Activated CD4-positive, CD25-positive, alpha-beta regulatory T cell treated with anti-CD3 and anti-CD28 coated beads, Interleukin-2, amount 50 U/mL, for 16 hours (primary cell): ENCODE results near the gene MAGI1.
"Not testable (repeated sequence)": the region's sequence is repeated elsewhere in the genome, so short reads cannot be mapped to it uniquely, and the experiment has no call there.

ENCODE experiments used
- DNase-seq: peaks from one replicate; pipeline ENCODE4 v3.0.0-alpha.2; 2020; ENCODE audit warnings: low read depth, low spot score

The MAGI1 gene

DNA sequence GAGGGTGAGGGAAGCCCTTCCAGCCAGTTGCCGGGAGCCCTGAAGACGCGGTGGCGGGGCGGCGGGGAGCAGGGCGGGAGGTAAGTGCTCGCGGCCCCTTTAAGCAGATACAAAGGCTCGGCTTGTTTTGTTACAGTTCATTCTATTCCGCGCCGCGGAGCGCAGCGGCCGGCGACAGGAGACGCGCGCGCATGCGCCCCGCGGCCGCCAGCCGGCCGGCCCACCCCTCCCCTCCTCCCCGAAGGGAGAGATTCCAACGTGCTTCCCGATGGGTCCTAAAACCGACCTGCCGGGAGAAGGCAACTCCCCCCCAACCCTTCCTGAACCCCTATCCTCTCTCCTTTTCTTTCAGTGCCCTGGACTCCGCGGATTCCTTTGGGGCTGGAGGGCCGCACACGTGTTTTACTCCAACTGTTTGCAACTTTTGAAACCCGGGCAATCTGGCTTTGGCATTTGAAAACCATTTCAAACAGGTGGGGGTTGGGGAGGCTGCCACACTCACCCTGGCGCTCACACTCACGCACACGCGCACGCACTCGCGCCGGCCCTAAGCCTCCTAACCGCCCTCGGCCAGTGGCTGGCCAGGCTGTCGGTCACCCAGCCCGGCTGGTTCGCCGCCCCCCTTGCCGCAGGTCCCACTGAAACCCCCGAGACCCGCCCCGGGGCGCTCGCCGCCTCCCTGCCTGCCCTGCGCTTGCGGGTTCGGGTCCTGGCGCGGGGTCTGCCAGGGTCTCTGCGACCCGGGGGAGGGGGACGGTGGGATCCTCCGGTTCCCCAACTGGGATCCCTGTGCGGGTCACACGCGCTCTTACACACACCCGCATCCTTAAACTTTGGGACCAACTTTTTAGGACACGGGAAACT is at the start of gene MAGI1:
Gene MAGI1, minus strand, starts transcription at position 193 of the 864 bp plus-strand sequence. CDS start 610 bp downstream, outside the sequence.
- no peak for DNase-seq

DNA sequence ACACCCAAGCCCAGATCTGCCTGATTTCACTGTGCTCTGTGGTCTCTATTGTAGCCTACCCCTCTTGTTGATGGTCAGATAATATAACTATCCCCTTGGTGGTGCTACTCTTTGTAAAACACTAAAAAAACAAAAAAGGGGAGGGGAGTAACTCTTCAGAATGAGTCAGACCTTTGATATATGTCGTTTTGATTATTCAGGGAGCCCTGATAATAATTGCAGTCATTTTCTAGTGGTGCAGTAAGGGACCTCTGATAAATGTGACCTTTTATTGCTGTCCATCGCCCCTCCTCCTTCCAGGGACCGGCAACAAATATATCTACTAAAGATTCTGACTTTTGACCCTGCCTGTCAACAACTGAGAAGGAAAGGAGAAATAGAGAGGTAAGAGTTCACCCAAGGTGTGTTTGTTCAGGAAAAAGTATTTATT is 45.1 kb upstream of the MAGI1 start:
- no peak for DNase-seq

GRCh38 chr3:66083096-66083678 is 44.5 kb upstream of the MAGI1 start:
- no peak for DNase-seq

GRCh38 chr3:66082679-66083078 is 44.0 kb upstream of the MAGI1 start:
- no peak for DNase-seq

- no peak for DNase-seq
These were observed 41.4 kb upstream of the MAGI1 start for GRCh38 chr3:66080167-66080566.

DNA sequence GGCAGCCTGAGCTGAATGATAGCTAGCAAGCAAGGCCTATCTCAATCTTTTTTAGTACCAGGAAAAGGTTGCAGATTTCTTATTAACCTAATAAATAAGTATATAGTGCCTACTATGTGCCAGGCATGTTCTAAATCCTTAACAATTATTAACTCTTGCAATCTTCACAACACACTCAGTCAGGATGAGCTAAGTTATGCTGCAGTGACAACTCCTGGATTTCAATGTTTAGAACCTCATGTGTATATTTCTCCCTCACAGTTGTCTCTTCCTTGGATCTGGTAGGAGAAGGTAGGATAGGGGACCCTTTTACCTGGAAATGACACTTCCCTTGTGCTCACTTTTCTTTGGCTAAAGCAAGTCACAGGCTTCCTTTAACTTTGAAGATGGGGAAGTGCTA is 39.3 kb upstream of the MAGI1 start:
- no peak for DNase-seq

- no peak for DNase-seq
These were observed 38.2 kb upstream of the MAGI1 start for GRCh38 chr3:66076861-66077470.

GRCh38 chr3:66075281-66075680 is 36.6 kb upstream of the MAGI1 start:
- DNase-seq, result no peak

GRCh38 chr3:66073464-66074141 is 34.9 kb upstream of the MAGI1 start:
- DNase-seq, result no peak

- DNase-seq, result no peak
These were observed 29.5 kb upstream of the MAGI1 start for GRCh38 chr3:66068255-66068654.

- no peak for DNase-seq
These were observed 28.4 kb upstream of the MAGI1 start for GRCh38 chr3:66066963-66067617.

DNA sequence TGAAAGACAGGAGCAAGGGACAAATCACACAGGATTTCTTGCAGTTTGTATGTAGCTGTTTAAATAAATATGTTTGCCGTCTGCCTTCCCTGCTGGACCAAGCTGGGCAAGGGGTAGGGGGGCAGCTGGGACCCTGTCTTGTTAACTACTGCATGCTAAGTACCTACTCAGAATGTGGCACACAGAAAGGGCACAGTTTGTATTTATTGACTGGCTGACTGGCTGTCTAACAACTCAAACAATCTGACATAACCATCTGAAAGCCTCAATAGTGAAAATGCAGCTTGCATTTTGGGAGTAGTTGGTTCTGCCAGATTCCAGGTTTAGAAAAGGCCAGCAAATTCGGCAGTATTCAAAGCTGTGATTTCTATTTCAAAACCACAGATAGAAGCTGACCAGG is 16.6 kb upstream of the MAGI1 start:
- no peak for DNase-seq

DNA sequence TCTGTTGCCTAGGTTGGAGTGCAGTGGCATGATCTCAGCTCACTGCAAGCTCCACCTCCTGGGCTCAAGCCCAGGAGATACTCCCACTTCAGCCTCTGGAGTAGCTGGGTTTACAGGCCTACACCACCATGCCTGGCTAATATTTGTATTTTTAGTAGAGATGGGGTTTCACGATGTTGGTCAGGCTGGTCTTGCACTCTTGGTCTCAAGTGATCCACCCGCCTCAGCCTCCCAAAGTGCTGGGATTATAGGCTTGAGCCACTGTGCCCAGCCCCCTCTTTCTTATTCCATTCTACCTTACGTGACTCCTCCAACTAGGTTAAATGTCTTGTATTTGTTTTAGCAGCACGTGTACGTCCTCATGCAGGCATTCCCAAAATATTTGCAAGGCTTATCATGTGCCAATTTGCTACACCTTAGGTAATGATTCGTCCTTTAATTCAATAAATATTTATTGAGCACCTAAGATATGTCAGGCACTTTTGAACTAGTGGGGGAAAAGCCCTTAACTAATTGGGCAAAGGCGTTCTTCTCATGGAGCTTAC is 14.9 kb upstream of the MAGI1 start:
- no peak for DNase-seq

- DNase-seq, result no peak
These were observed 14.2 kb upstream of the MAGI1 start for GRCh38 chr3:66052721-66053549.

DNA sequence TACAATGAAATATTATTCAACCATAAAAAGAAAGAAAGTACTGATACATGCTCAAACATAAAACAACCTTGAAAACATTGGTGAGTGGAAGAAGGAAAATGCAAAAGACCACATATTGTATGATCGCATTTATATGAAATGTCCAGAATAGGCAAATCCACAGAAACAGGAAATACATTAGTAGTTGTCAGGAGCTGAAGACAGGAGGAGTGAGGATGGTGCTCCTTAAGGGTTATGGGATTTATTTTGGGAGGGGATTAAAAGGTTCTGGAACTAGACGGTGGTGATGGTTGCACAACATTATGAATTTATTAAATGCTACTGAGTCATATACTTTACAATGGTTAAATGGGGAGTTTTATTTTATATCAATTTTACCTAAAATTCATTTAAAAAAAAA is 12.1 kb upstream of the MAGI1 start:
- DNase-seq, result no peak

GRCh38 chr3:66048051-66048395 is 9.3 kb upstream of the MAGI1 start:
- DNase-seq, result no peak

DNA sequence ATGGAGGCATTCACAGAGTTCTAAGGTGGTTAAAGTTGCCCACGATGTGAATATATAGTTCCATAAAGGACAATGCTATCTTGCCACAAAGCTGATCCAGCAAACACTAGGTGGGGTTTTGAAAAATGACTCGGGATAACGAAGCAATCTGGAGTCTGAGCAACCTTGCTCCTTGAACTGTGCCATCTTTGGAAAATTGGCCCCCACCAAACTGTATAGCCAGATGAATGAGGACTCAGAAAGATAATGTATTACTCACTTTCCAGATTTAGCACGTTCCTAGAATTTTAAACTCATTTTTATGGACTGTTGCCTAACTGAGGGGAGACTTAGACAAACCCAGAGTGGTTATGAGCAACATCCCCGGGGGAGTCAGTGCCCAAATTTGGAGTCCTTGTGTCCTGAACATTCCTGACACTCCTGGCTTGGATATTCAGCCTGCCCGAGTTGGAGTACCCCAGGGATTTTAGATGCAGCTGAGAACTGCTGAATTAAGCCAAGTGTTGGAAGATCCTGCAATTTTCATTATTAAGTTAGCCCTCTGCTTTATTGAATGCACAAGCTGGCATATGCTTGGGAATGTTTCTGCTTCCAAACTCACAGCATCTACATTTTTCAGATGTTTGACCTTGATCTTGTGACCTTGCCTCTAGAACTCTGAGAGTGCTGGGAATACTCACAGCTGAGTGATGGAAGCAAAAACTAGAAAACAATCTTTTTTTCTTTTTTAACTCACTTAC is 8.8 kb upstream of the MAGI1 start:
- DNase-seq, result no peak

GRCh38 chr3:66046321-66046720 is 7.6 kb upstream of the MAGI1 start:
- not testable (repeated sequence) for DNase-seq

GRCh38 chr3:66041828-66042227 is 3.1 kb upstream of the MAGI1 start:
- no peak for DNase-seq

GRCh38 chr3:66041116-66041515 is 2.4 kb upstream of the MAGI1 start:
- no peak for DNase-seq
